GM21528 (cell line): ENCODE data around the gene OR5H6.
"Not testable (repeated sequence)": the region's sequence is repeated elsewhere in the genome, so short reads cannot be mapped to it uniquely, and the experiment has no call there.

ENCODE experiments used
- ATAC-seq: cut with Tn5 transposase; IDR thresholded peaks from one replicate; pipeline ENCODE4 v1.9.1; 2021; ENCODE audit warnings: mild to moderate bottlenecking, moderate library complexity; ENCODE audit not compliant: unreplicated experiment, low FRiP score

OR5H6 gene

DNA sequence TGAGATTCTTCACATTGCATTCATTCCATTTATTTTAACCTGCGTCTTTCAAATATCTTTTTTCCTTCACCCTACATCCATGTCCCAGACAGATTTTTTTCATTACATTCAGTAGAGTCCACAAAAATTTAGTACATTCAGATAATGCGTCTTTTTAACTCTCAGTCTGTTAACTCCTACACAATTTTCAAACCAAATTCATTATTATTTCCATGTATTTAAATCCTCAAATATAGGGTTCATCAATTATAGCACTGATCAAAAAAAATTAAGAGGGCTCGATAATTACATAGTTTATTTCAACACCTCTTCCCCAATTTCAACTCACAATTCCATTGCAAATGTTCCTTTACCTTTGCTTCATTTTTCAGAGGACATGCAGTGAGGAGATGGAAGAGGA lies at the start of gene OR5H6:
OR5H6 (plus strand) TSS at position 301 of the 400 bp plus-strand sequence; CDS start at position 390, 89 bp downstream.
- ATAC-seq: no peak

DNA sequence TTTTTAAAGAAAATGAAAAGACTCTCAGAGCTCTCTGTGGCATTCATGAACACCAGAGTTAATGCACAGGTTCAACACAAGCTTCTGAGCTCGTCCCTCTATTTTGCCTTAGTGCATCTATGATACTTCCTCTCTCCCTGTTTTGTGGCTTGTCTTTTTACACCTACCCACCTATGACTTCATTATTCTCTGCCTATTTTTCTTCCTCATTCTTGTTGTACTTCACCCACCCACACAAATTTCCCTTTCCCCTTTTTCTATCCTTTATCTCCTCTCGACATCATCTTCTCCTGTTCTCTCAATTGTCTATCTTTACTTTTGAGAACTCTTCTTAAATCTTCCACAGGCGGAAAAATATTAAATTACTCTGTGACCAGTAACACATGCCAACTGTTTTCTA lies 49.0 kb upstream of the OR5H6 start:
- ATAC-seq: no peak

- ATAC-seq: no peak
These were observed 40.0 kb upstream of the OR5H6 start for GRCh38 chr3:98223907-98224672.

- ATAC-seq: no peak
These were observed 31.6 kb upstream of the OR5H6 start for GRCh38 chr3:98232489-98232888.

GRCh38 chr3:98233468-98233867 lies 30.6 kb upstream of the OR5H6 start:
- no peak for ATAC-seq

- ATAC-seq: no peak
These were observed 23.9 kb upstream of the OR5H6 start for GRCh38 chr3:98240131-98240530.

DNA sequence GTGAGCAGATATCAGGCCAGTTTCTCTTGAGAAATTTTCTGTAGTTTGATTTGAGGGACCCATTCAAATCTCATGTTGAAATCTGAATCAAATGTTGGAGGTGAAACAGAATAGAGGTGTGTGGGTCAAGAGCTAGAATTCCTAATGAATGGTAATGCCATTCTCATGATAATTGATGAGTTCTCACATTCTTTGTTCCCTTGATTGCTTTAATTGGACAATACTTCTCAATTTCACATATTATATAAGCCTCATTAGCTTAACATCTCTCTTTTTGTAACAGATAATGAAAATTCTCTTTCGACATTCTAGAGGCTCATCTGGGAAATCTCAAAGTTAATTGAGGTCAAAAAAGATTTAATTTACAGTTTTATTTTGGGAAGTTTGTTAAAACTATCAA lies 21.9 kb upstream of the OR5H6 start:
- ATAC-seq: no peak

DNA sequence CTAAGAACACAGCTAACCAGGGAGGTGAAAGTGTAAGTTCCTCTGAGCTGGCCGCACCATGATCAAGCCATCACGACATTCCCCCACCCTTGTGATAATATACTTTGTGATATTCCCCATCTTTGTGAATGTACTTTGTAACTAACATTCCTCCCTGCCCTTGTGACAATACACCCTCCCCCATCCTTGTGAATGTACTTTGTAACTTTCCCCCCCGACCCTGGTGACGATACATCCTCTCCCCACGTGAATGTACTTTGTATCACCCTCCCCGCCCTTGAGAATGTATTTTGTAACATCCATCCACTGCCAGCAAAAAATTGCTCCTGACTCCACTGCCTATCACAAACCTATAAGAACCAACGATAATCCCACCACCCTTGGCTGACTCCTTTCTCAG lies 20.2 kb upstream of the OR5H6 start:
- ATAC-seq: no peak

- ATAC-seq: no peak
These were observed 17.9 kb upstream of the OR5H6 start for GRCh38 chr3:98246142-98246541.

- not testable (repeated sequence) for ATAC-seq
These were observed 8.0 kb upstream of the OR5H6 start for GRCh38 chr3:98256026-98256425.

GRCh38 chr3:98259707-98260106 lies 4.3 kb upstream of the OR5H6 start:
- ATAC-seq: peak; percentile 67

- ATAC-seq: no peak
These were observed 2.0 kb upstream of the OR5H6 start for GRCh38 chr3:98262046-98262445.

- ATAC-seq: no peak
These were observed 5.8 kb downstream of the OR5H6 start for GRCh38 chr3:98269846-98270245.

DNA sequence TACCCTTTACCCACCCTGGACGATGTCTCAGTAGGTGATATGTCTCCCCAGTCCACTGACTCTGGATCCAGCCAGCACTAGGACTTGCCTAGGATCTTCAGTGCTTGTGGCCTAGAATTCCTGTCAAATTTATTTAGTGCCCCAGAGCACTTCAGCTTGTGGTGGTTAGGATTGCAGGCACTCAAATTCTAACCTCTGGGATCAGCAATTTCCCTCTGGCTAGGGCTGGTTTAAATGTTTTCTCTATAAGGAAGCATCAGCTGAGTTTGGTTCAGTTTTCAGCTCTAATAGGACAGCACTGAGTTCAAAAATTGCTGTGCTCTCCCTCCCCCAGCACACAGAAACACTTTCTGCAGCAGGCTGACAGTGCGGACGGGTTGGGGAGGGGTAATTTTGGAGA lies 8.1 kb downstream of the OR5H6 start:
- ATAC-seq: no peak

- ATAC-seq: no peak
These were observed 10.9 kb downstream of the OR5H6 start for GRCh38 chr3:98274914-98275313.

GRCh38 chr3:98282205-98282604 lies 18.2 kb downstream of the OR5H6 start, which contains the start of gene OR5H2:
Gene OR5H2 (plus strand): TSS chr3:98282505. CDS start chr3:98282903, 398 bp downstream.
- ATAC-seq: no peak

DNA sequence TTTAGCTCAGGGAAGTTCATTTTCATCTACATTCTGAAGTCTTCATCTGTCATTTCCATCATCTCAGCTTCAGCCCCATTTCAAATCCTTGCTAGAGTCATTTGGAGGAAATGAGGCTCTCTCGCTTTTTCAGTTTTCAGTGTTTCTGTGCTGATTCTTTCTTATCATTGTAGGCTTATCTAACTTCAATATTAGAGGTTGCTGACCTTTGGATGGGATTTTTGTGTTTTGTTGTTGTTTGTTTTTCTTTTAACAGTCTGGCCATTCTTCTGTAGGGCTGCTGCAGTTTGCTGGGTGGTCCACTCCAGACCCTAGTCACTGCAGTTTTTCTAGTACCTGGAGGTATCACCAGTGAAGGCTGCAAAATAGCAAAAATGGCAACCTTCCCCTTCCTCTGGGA lies 26.9 kb downstream of the OR5H6 start:
- ATAC-seq: no peak

GRCh38 chr3:98291332-98291957 lies 27.4 kb downstream of the OR5H6 start:
- ATAC-seq: no peak
